Activated CD8-positive, alpha-beta memory T cell treated with anti-CD3 and anti-CD28 coated beads, Interleukin-2, amount 50 U/mL, for 1 hour (primary cell): Measurements from ENCODE around the gene CEP63.
"Not testable (repeated sequence)": the region's sequence is repeated elsewhere in the genome, so short reads cannot be mapped to it uniquely, and the experiment has no call there.

ENCODE experiments used
- DNase-seq: peaks from one replicate; pipeline ENCODE4 v3.0.0-alpha.2; 2020; ENCODE audit errors: extremely low read depth

CEP63 gene

DNA sequence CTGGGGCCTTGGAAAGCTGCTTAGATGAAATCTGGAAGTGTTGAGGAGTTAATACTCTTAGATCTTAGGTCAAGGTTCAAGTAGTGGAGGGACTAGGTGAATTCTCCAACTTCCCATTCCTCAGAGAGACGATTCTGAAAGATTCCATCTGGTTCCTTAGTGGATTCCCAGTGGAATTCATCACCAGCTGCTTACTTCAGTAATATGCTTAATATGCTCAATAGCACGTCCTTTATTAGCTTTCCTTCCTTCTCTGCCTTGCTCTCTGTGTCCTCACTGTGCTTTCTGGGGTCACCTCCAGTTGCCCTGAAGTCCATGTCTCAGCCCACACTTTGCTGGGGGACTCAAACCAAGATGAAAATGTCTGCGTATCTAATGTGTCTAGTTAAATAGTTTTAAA lies 31.0 kb downstream of the CEP63 start:
- DNase-seq, result no peak

DNA sequence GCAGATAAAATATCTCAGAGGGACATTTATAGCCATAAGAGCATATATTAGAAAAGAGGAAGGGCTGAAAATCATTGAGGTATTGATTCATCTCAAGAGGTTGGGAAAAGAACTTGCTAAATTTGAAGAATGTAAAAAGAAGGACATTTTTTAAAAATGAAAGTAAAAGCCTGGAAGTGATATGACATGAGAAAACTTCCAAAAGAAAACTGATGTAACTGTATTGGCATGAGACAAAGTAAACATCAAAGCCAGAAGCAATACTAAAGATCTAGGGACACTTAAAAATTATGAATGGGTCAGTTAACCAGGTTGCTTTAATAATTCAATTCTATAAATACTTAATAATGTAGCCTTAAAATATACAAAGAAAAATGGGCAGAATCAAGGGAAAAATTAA lies 31.9 kb downstream of the CEP63 start:
- DNase-seq, result no peak

DNA sequence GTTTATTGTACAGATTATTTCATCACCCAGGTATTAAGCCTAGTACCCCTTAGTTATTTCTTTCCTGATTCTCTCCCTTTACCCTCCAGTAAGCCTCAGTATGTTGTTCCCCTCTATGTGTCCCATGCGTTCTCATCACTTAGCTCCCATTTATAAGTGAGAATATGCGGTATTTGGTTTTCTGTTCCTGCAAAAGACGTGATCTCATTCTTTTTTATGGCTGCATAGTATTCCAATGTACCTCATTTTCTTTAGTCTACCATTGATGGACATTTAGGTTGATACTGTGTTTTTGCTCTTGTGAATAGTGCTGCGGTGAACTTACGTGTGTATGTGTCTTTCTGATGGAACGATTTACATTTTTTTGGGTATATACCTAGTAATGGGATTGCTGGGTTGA lies 36.7 kb downstream of the CEP63 start:
- DNase-seq, result no peak

DNA sequence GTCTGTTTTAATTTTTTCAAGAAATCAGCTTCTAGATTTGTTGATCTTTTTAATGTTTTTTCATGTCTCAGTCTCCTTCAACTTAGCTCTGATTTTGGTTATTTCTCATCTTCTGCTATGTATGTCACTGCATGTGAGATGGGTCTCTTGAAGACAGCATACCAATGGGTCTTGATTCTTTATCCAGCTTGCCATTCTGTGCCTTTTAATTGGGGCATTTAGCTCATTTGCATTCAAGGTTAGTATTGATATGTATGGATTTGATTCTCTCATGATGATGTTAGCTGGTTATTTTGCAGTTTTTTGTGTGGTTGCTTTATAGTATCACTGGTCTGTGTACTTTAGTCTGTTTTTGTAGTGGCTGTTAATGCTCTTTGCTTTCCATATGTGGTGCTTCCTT lies 39.4 kb downstream of the CEP63 start:
- DNase-seq, result no peak

DNA sequence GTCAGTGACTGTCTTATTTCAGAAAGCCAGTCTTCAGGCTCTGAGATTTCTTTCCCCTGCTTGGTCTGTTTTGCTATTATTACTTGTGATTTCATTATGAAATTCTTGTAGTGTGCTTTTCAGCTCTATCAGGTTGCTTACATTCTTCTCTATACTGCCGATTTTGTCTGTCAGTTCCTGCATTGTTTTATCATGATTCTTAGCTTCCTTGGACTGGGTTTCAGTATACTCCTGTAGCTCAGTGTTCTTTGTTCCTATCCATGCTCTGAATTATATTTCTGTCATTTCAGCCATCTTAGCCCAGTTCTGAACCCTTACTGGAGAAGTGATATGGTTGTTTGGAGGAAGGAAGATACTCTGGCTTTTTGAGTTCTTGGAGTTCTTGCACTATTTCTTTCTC lies 40.5 kb downstream of the CEP63 start:
- no peak for DNase-seq

DNA sequence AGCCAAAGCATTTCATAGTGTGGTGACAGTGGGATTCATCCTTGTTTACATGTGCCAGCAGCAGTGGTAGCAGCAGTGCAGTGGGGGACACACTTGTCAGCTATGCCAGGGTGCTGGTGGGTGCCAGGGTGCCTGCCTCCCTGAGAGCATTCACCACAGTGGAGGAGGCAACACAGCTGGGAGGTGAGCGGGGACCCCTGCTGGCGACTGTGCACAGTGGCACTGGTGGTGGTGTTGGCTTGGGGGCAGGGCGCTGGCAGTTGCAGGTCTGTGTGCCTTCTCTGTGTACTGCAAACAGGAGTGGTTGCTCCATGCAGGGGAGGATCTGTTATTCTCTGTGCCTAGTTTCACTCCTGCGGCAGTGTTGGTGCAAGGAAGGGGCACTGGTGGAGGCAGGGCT lies 41.2 kb downstream of the CEP63 start:
- no peak for DNase-seq

DNA sequence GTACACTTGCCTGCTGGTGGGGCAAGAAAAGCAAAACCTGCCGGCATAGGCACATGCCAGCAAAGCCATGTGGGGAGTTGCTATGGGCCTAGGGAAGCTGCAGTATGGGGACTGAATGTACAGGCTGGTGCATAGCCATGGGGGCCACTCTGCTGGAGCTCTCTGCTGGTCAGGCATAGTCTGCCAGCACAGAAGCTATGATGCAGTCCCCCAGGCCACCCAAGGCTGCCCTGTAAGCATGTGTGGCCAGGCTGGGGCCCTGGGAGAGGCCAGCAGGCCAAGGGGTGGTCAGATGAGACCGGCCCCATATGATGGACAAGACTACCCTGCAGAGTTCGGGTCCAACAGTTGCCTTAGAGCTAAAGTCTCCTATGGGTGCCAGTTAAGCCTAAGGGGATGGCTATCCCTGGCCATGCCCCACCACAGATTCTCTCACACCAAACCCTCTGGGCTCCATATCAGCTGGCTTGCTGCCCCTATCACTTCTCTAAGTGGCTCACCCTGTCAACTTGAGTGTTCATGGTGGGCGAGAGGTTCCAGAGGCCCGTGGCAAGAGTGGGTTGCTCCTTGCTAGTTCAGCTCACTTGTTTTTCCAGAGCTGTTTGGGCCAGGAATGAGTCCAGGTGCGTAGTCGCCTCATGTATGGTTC lies 41.8 kb downstream of the CEP63 start:
- no peak for DNase-seq

DNA sequence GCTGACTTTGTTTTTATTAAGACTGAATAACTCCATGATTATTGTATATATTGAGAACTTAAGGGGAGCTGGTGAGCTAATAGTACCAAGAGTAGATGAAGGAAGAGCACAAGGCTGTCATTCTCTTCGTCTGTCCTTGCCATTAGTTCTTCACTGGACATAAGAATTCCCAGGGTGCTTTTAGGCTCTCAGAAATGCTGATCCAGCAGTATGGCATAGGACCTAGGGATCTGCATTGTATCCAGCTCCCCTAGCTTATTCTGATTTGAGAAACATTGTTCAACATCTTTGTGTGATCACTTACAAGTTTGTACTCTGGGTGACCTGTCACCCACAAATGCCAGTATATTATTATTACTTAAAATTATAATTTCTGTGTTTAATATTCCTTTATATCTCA lies 47.6 kb downstream of the CEP63 start:
- DNase-seq, result no peak

DNA sequence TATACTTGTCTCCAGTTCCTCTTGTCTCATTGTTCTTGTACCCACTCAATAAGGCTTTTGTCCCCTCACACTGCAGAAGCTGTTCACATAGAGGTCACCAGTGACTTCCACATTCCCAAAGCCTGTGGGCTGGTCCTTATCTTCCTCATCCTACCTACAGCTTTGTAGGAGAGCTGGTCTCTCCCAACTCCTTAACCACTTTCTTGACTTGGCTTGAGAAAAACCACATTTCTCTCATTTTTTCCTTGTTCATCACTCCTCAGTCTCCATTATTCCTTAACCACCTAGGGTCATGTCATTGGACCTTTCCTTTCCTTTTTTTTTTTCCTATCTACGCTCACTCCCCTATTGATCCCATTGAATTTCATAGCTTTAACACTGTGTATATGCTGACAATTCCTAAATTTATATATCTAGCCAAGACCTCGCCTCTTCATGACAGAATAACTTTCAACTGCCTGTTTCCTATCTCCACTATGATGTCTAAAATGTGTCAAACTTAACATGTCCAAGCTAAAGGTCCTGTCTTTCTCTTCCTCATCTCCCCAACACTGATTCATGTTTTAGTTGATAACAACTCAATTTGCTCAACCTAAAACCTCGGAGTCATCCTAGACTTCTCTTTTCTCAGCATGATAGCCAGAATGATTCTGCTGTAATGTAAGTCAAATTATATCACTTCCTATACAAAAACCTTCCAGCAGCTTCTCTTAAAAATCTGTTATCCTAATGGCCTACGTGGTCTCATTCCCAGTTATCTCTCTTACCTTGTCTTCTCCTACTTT lies 49.5 kb downstream of the CEP63 start:
- DNase-seq, result no peak

DNA sequence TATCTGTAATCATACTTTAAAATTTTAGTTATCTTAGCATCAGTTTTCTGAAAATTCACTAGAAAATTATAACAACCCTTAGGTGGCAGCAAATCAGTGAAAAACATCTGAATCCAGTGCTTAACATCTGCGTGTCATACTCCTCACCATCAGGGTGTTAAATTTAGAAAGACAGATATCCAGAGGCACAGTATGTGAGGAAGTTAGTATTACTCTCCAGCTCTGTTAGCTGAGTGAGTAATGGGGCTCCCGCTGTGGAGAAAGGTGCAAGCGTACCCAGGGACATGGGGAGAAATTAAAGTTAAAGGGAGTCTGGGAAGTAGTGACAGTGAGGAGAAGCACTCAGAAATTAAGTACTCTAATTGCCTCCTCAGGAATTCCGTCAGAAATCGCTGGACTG lies 50.9 kb downstream of the CEP63 start:
- no peak for DNase-seq

DNA sequence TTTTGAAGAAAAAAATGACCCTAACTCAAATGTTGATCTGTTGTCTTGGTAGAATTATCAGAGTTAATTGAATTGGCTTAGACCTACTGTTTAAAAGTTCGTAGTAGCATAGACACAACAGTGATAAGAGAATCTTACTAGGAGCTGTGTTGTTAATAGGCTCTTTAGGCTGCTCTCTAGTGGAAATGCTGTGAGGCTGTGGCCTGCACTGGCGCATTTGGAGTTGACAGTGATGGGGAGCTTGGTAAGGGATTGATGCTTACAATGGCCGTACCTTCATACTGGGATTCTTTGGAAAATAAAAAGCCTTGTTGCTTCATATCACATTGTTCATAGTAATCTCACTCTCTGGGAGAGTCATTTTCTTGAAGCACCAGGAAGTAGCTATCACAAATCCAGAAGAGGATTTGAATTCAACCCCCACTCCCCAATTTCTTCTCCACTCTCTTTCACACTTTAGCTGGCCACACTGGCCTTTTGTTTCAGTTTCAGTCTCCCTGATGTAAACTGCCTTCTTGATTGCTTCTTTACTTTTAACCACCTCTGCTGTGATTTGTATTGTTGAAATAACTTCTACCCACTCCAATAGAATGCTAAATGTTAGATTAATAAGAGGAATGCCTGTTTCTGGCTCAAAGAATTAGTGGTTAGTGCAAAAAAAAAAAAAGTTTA lies 56.6 kb downstream of the CEP63 start:
- DNase-seq, result no peak

DNA sequence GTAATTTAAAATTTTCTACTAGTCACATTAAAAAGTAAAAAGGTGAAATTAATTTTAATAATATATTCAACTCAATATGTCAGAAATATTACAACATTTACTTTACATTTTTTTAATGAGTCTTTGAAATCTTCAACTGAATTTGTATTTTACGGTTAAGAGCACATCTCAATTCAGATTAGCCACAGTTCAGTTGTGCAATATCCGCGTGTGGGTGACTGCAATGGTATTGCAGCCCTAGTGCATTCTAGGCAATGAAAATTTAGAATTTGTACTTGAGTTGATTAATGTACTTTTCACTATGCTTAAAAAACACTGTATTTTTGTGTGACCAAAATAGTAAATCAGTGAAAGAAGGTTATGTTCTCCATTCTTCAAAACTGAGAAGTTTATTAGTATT lies 57.3 kb downstream of the CEP63 start:
- no peak for DNase-seq

DNA sequence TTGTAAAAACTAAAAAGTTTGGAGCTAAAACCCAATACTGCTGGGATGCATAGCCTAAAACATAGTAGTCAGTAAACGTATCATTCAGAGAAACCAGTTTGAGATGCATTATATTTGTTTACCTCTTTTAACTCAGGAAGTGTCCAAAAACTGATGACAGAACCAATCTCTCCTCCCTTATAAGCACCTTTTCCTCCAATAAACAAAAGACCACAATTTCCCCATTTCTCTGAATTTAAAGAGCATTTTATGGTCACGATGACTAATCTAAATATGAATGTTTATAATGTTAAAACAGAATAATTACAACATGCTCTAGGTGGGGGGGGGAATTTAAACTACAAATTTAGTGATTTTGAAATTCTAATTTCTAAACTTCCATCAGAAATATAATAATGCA lies 58.5 kb downstream of the CEP63 start:
- DNase-seq, result no peak

DNA sequence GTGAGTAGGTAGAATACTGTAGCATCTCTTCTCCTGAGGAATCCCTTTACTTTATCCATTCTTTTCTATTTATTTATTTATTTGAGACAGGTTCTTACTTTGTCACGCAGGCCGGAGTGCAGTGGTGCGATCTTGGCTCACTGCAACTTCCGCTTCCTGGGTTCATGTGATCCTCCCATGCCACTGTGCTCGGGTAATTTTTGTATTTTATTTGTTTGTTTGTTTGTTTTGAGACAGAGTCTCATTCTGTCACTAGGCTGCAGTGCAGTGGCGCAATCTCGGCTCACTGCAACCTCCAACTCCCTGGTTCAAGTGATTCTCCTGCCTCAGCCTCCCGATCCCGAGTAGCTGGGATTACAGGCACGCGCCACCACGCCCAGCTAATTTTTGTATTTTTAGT lies 58.9 kb downstream of the CEP63 start:
- not testable (repeated sequence) for DNase-seq

DNA sequence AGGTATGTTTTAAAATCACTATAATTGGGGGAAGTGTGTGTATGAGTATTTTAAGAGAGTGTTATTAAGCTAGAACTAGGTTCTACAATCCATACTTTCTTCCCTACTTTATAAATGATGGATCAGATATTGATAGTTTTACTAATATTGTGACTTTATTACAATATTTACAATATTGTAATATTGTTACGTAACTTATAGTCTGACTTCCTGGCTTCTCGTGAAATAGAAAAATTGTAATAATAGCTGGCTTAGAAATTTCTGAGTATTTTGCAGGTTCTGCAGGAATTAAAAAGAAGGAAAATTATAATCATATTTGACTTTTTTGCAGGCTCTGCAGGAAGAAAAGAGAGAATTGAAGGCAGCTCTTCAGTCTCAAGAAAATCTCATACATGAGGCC lies 60.0 kb downstream of the CEP63 start:
- DNase-seq, result no peak

DNA sequence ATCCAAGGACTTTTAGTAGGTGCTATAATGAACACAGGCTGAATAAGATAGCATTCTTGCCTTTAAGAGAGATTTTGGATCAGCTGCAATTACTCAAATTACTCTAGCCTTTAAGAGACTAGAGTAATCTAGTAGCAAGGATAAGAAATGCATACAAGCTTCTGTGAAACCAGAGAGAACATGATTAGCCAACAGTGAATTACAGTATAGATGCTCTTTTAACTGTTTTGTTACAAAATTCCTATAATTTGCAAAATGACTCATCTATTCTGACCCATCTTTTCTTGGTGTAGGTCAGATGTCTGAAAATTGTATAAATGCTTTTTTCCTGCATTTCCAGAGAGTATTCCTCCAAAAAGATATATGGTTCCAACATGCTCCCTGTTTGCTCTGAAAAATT lies 66.9 kb downstream of the CEP63 start:
- DNase-seq, result no peak

DNA sequence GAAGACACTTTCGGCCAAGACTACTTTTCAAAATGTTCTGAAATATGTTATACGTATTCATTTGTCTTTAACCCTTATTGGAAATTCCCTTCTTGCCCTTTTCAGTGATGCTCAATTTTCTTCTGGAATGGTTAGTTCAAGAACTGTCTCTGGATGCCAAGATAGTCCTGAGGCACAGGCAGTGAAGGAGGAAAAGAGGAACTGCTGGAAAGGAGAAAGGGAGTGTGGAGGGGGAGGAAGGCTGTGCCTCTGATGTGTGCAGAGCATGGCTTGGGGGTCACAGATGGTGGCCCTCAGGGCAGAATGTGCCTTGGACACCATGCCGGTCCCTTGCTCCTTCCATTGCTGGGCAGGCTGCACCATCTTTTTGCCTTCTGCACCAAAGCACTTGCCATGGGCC lies 73.7 kb downstream of the CEP63 start:
- DNase-seq, result no peak

DNA sequence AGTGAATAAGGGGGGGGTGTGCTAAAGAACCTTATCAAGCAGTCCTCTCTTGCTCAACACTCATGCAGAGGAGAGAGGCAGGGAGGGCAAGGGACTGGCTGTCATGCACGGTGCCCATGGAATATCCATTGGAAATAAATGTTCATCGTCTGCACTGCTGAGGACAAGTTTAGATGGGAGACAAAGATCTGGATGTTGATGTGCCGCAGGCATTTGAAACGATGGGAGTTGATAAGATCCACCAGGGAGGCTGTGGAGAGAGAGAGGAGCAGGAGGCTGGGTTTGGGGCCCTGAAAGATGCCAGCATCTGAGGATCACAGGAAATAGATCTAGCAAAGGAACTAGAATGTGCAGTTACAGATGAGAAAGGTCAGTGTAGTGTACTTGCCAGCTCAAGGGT lies 76.2 kb downstream of the CEP63 start:
- no peak for DNase-seq

DNA sequence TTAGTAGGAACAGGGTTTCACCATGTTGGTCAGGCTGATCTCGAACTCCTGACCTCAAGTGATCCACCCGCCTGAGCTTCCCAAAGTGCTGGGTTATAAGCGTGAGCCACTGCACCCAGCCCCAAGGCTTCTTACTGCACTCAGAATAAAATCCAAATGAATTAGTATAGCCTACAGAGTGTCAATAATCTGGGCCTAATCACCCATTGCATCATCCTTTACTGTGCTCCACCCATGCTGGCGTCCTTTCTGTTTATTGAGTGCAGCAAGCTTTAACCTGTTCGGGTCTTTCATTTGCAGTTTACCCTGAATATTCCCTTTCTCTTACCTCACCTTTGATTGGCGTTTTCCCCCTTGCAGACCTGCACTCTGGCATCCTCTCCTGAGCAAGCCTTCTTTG lies 77.7 kb downstream of the CEP63 start:
- no peak for DNase-seq

DNA sequence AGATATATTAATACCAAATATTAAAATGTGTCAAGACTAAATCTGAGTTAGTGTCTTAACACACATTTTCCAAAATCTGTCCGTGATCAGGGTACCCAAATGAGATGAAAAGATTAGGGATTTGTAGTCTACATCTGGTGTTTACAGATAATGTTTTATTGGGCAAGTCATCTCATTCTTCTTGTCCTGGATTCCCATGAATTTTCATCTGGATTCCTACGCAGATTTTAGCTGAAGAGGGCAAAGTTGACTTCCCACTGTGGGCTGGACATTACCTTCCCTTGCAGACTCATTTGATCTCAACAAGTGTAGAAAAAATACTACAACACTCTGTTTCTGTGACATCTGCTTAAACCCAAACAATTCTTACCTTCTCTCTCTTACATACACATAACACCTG lies 79.1 kb downstream of the CEP63 start:
- DNase-seq, result no peak

DNA sequence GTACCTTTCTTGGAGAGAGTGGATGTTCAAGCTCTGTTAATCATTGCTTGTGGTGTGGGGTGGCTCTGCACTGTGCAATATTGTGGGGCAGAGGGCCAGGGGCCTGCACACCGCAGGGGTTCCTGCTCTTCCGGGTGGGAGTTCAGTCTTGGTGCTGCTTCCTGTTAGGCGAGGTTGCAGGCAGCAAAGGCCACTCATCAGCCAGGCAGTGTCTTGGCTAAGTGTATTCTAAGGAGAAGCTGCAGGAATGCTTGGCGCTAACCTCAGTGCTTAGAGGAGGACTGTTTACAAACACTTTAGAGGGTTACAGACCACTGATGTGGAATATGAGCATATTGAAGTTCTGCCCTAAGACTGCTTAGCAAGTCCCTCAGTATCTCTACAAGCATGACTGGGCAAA lies 81.7 kb downstream of the CEP63 start:
- no peak for DNase-seq

DNA sequence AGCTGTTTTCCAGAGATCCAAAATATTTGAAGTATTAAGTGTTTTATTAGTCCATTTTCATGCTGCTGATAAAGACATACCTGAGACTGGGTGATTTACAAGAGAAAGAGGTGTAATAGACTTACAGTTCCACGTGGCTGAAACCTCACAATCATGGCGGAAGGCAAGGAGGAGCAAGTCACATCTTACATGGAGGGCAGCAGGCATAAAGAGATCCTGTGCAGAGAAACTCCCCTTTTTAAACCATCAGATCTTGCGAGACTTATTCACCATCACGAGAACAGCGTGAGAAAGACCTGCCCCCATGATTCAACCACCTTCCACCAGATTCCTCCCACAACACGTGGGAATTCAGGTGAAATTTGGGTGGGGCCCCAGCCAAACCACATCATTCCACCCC lies 82.9 kb downstream of the CEP63 start:
- DNase-seq, result no peak

DNA sequence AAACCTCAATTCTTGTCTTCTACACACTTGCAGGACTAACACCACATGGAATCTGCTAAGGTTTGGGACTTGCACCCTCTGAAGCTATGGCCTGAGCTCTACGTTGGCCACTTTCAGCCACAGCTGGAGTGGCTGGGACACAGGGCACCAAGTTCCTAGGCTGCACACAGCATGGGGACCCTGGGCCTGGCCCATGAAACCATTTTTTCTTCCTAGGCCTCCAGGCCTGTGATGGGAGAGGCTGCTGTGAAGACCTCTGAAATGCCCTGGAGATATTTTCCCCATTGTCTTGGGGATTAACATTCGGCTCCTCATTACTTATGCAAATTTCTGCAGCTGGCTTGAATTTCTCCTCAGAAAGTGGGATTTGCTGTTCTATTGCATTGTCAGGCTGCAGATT lies 84.0 kb downstream of the CEP63 start:
- not testable (repeated sequence) for DNase-seq
